B cell (primary cell): Measurements from ENCODE around the gene RASL11A. TPM values are rescaled to one million over a fixed set of nuclear protein-coding genes. Genes with fewer than 3 reads are reported as not detected.

ENCODE experiments used
- ATAC-seq: fragments of 200-7000 bp; cut with Tn5 transposase; one replicate; pipeline ENCODE4 v1.10.0; 2021; ENCODE audit warnings: low read depth, mild to moderate bottlenecking, moderate number of reproducible peaks, moderate library complexity
- CTCF ChIA-PET: fragments of 350-600 bp; sonication (Branson Sonifier 250); formaldehyde crosslinking; loops from one replicate; lab custom pipeline; 2021; ENCODE audit warnings: antibody characterized with exemption, inconsistent platforms; lab: Charles Lee
- POLR2A ChIA-PET: fragments of 350-600 bp; sonication (Branson Sonifier 250); formaldehyde crosslinking; loops from one replicate; lab custom pipeline; 2021; ENCODE audit warnings: antibody characterized with exemption; lab: Charles Lee
- DNase-seq: peaks from one replicate; pipeline ENCODE4 v3.0.0; 2013
- H2AFZ ChIP-seq: 2 replicates; pipeline ENCODE4 v1.6.1; 2012; ENCODE audit warnings: mild to moderate bottlenecking, low read depth, low read length; ENCODE audit not compliant: insufficient read depth, poor library complexity, severe bottlenecking
- H3K27ac ChIP-seq, 2 donors: 1 replicate in 1 of 2; 2 replicates in 1 of 2; pipeline ENCODE4 v1.5.1; 2012 to 2013; ENCODE audit warnings: low read length in 2 of 2, mild to moderate bottlenecking in 2 of 2, moderate library complexity in 1 of 2
- H3K27me3 ChIP-seq, 4 experiments: fragments of 200-600 bp in 1 of 4; sonication (generic) in 1 of 4; replicated peaks in 1 of 4; 1 replicate in 2 of 4; 2 replicates in 2 of 4; pipeline versions ENCODE4 v1.6.1 to v1.7.0; 2013 to 2016; ENCODE audit warnings: low read length in 3 of 4, mild to moderate bottlenecking in 2 of 4, mixed read lengths in 1 of 4, moderate library complexity in 1 of 4; ENCODE audit not compliant: insufficient read depth in 4 of 4, control insufficient read depth in 3 of 4; ENCODE audit errors: control extremely low read depth in 1 of 4
- H3K36me3 ChIP-seq, 2 experiments: replicated peaks in 1 of 2; 1 replicate in 1 of 2; 2 replicates in 1 of 2; pipeline versions ENCODE4 v1.6.1 to v1.7.1; 2013; ENCODE audit warnings: low read length in 1 of 2; ENCODE audit not compliant: insufficient read depth in 2 of 2, control insufficient read depth in 1 of 2; ENCODE audit errors: control extremely low read depth in 1 of 2, extremely low read depth in 1 of 2
- H3K4me1 ChIP-seq, 2 donors: fragments of 200-600 bp in 1 of 2; sonication (generic) in 1 of 2; 1 replicate in 1 of 2; 2 replicates in 1 of 2; pipeline versions ENCODE4 v1.5.1 to v1.6.1; 2013 to 2017; ENCODE audit warnings: low read length in 2 of 2; ENCODE audit not compliant: control insufficient read depth in 2 of 2, insufficient read depth in 2 of 2
- H3K4me2 ChIP-seq: replicated peaks from 2 replicates; pipeline ENCODE3; 2012; ENCODE audit warnings: mild to moderate bottlenecking, low read depth, low read length; ENCODE audit not compliant: poor library complexity, severe bottlenecking
- H3K4me3 ChIP-seq, 5 experiments: fragments of 200-600 bp in 1 of 5; sonication (generic) in 1 of 5; 1 replicate in 3 of 5; 2 replicates in 2 of 5; pipeline versions ENCODE4 v1.5.1 to v1.7.0; 2011 to 2016; ENCODE audit warnings: low read length in 4 of 5, mild to moderate bottlenecking in 4 of 5, low read depth in 2 of 5, control low read depth in 1 of 5, moderate library complexity in 1 of 5; ENCODE audit not compliant: insufficient read depth in 1 of 5; ENCODE audit errors: control extremely low read depth in 1 of 5, extremely low read depth in 1 of 5
- H3K79me2 ChIP-seq: fragments of 200-600 bp; sonication (generic); one replicate; pipeline ENCODE4 v1.6.0; 2016; ENCODE audit warnings: low read length; ENCODE audit not compliant: control insufficient read depth, insufficient read depth
- H3K9ac ChIP-seq: fragments of 200-600 bp; sonication (generic); 2 replicates; pipeline ENCODE4 v1.6.1; 2017; ENCODE audit warnings: mild to moderate bottlenecking, low read length, moderate library complexity
- H3K9me3 ChIP-seq, 3 donors: one replicate each; pipeline versions ENCODE4 v1.6.1 to v1.7.1; 2013; ENCODE audit warnings: low read length in 2 of 3; ENCODE audit not compliant: control insufficient read depth in 2 of 3, insufficient read depth in 1 of 3; ENCODE audit errors: control extremely low read depth in 1 of 3
- H4K20me1 ChIP-seq: 2 replicates; pipeline ENCODE4 v1.6.0; 2012; ENCODE audit warnings: mild to moderate bottlenecking, low read length; ENCODE audit not compliant: insufficient read depth, control insufficient read depth, poor library complexity, severe bottlenecking
- H3K27ac Mint-ChIP-seq: one replicate; pipeline ENCODE4 v1.8.0; 2021; ENCODE audit warnings: mixed read lengths
- H3K27me3 Mint-ChIP-seq: one replicate; pipeline ENCODE4 v1.8.0; 2021; ENCODE audit warnings: mixed read lengths
- H3K4me1 Mint-ChIP-seq: one replicate; pipeline ENCODE4 v1.8.0; 2021; ENCODE audit warnings: mixed read lengths
- H3K4me3 Mint-ChIP-seq: one replicate; pipeline ENCODE4 v1.8.0; 2021; ENCODE audit warnings: mixed read lengths
- H3K9me3 Mint-ChIP-seq: one replicate; pipeline ENCODE4 v1.8.0; 2022; ENCODE audit warnings: mixed read lengths; ENCODE audit not compliant: insufficient read depth
- EZH2 ChIP-seq: IDR thresholded peaks from 2 replicates; pipeline ENCODE4 v1.6.1; 2012; ENCODE audit warnings: borderline replicate concordance, low read depth, mild to moderate bottlenecking, moderate library complexity, low read length; ENCODE audit not compliant: insufficient read depth, poor library complexity, severe bottlenecking
- WGBS: methylation state at CpG from one replicate; pipeline ENCODE4 v1.1.5; 2013; ENCODE audit warnings: missing lambda C conversion rate; ENCODE audit not compliant: insufficient coverage; 5-methylcytosine and 5-hydroxymethylcytosine counted together
- intact Hi-C: fragments of 100-400 bp; cut with micrococcal nuclease; formaldehyde crosslinking; loops from one replicate; pipeline ENCODE4 v1.10.0; 2022
- polyA plus RNA-seq: library from polyadenylated mRNA; depleted of rRNA; stranded (reverse); fragments of >200 nt; gene quantifications from 2 replicates; pipeline ENCODE4 v1.2.3, GENCODE V29; 2012
- total RNA-seq, 2 donors: library from RNA; stranded (reverse); fragments of 120-200 nt in 1 of 2; gene quantifications; 1 replicate in 1 of 2; 2 replicates in 1 of 2; pipeline versions ENCODE4 v1.2.3 to v1.2.4, GENCODE V29; 2013 to 2022
- TF ChIP-seq, protein P1 (sequence below): fragments of 200-600 bp; IDR thresholded peaks from one replicate; pipeline ENCODE4 v1.8.0; 2022; ENCODE audit warnings: antibody characterized with exemption, mild to moderate bottlenecking

Gene RASL11A
- total and polyA plus RNA-seq, 2 donors (not counting 1 experiment from before 2014, with no cell fraction given): 0.89 to 4.8 TPM

GRCh38 chr13:27258637-27259386 lies 11.8 kb upstream of the RASL11A start:
- H3K36me3 ChIP-seq: peaks cover 0 to 55% of the 10 kb centered on the region in 2 experiments
- intact Hi-C loops: no loop called here
- H3K4me2 ChIP-seq: no peak overlapping the region
- DNase-seq: no peak
- H3K4me1 ChIP-seq: peaks cover 22 to 25% of the 10 kb centered on the region in 2 donors
- no peaks in the 10 kb centered on the region for H3K9me3 ChIP-seq
- no peak for TF ChIP-seq EZH2
- TF ChIP-seq, protein P1, sequence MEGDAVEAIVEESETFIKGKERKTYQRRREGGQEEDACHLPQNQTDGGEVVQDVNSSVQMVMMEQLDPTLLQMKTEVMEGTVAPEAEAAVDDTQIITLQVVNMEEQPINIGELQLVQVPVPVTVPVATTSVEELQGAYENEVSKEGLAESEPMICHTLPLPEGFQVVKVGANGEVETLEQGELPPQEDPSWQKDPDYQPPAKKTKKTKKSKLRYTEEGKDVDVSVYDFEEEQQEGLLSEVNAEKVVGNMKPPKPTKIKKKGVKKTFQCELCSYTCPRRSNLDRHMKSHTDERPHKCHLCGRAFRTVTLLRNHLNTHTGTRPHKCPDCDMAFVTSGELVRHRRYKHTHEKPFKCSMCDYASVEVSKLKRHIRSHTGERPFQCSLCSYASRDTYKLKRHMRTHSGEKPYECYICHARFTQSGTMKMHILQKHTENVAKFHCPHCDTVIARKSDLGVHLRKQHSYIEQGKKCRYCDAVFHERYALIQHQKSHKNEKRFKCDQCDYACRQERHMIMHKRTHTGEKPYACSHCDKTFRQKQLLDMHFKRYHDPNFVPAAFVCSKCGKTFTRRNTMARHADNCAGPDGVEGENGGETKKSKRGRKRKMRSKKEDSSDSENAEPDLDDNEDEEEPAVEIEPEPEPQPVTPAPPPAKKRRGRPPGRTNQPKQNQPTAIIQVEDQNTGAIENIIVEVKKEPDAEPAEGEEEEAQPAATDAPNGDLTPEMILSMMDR: no peak
- H3K9ac ChIP-seq: no peak overlapping the region
- no peak for ATAC-seq
- ChIA-PET CTCF (interaction anchor here (2.1 kb wide), 1 partner anchor 13 kb away, joined by 11 read pairs; the partner anchor contains the start of gene RASL11A), POLR2A (no interaction called here)
- H3K79me2 ChIP-seq: peaks cover 27% of the 10 kb centered on the region
- H3K4me3 ChIP-seq: no peak overlapping the region
- no peaks in the 10 kb centered on the region for H3K27me3 ChIP-seq
- peak overlapping the region in 1 of 2 donors; percentile 58 for H3K27ac ChIP-seq
- no peak overlapping the region for H2AFZ ChIP-seq
- peak overlapping the region; percentile 43 for H3K27ac Mint-ChIP-seq
- H3K4me3 Mint-ChIP-seq: no peak overlapping the region
- H3K4me1 Mint-ChIP-seq: peaks cover 52% of the 10 kb centered on the region
- no peaks in the 10 kb centered on the region for H4K20me1 ChIP-seq
- H3K9me3 Mint-ChIP-seq: no peaks in the 10 kb centered on the region
- WGBS: 100% methylated on average over 1 of the region's 5 CpGs
- no peaks in the 10 kb centered on the region for H3K27me3 Mint-ChIP-seq

DNA sequence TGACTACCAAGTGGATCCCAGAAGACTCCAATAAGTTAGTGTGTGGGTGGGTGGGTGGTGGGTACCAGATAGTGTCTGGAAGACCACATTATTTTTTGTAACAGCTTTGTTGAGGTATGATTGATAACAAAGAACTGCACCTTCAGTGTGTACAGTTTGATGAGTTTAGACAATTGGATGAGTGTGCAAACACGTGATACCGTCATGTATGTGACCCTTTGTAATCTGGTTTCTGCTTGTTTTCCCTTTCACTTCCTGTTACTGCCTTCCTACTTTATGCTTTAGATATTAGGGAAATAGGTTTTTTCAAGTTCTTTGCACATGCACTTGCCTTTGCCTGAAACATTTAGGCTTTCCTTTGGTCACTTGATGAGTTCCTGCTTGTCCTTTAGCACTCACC lies 10.8 kb upstream of the RASL11A start:
- H3K4me1 ChIP-seq: peaks cover 22% of the 10 kb centered on the region in 2 donors
- H3K27ac ChIP-seq: peak overlapping the region; percentile 45 to 58
- Mint-ChIP-seq H3K27me3 (no peaks in the 10 kb centered on the region), H3K4me3 (peak overlapping the region; percentile 57), H3K4me1 (peaks cover 50% of the 10 kb centered on the region), H3K9me3 (no peaks in the 10 kb centered on the region), H3K27ac (peak overlapping the region; percentile 93)
- H3K36me3 ChIP-seq: peaks cover 0 to 45% of the 10 kb centered on the region in 2 experiments
- no CpG with 5 or more reads among the region's 2 CpGs for WGBS
- no peaks in the 10 kb centered on the region for H3K27me3 ChIP-seq
- ATAC-seq (peak; percentile 72), DNase-seq (peak; percentile 64)
- ChIA-PET CTCF (interaction anchor here (2.1 kb wide), 1 partner anchor 12 kb away, joined by 11 read pairs; the partner anchor contains the start of gene RASL11A), POLR2A (interaction anchor here (1.4 kb wide), 1 partner anchor 9 kb away, joined by 3 read pairs; the partner anchor contains the start of gene RPL21)
- no peak overlapping the region for H3K9ac ChIP-seq
- H3K4me3 ChIP-seq: no peak overlapping the region
- TF ChIP-seq, protein P1: no peak
- TF ChIP-seq EZH2: no peak
- intact Hi-C loops: loop anchor here (1.0 to 10.0 kb wide), 3 partner anchors 9 to 785 kb away; partner anchors contain the start of genes RASL11A and RPL21
- H3K9me3 ChIP-seq: no peaks in the 10 kb centered on the region
- H4K20me1 ChIP-seq: no peaks in the 10 kb centered on the region
- peaks cover 17% of the 10 kb centered on the region for H3K79me2 ChIP-seq
- no peak overlapping the region for H2AFZ ChIP-seq
- peak overlapping the region; percentile 30 for H3K4me2 ChIP-seq
